H1 (cell line): ENCODE results near the gene COLQ. TPM values are rescaled to one million over a fixed set of nuclear protein-coding genes. Genes with fewer than 3 reads are reported as not detected.

Source experiments
- CTCF ChIA-PET: fragments of 300-600 bp; sonication (Branson Sonifier 250); formaldehyde crosslinking; loops from one replicate; lab custom pipeline; 2021; ENCODE audit not compliant: partially characterized antibody; lab: Charles Lee
- POLR2A ChIA-PET: fragments of 300-600 bp; sonication (Branson Sonifier 250); formaldehyde crosslinking; loops from one replicate; lab custom pipeline; 2021; ENCODE audit warnings: inconsistent platforms; ENCODE audit not compliant: partially characterized antibody; lab: Charles Lee
- DNase-seq, 2 experiments: peaks; one replicate each; pipeline versions ENCODE4 v3.0.0 to v3.0.0-alpha.2; 2010 to 2022; ENCODE audit warnings: low spot score in 2 of 2, low read depth in 1 of 2, mixed read lengths in 1 of 2
- FAIRE-seq: peaks from 2 replicates; lab custom pipeline; 2011; peaks lifted over from hg19 to GRCh38; lab: Jason Lieb, UNC
- H2AFZ ChIP-seq: 2 replicates; pipeline ENCODE4 v1.8.1; 2012; ENCODE audit warnings: low read length, inconsistent platforms
- H2AK5ac ChIP-seq: 2 replicates; pipeline ENCODE4 v1.6.1; 2013; ENCODE audit warnings: low read depth, low read length
- H2BK120ac ChIP-seq: replicated peaks from 2 replicates; pipeline ENCODE3; 2013; ENCODE audit warnings: low read depth, low read length, inconsistent platforms
- H2BK12ac ChIP-seq: 2 replicates; pipeline ENCODE4 v1.6.1; 2013; ENCODE audit warnings: low read depth, low read length
- H2BK15ac ChIP-seq: 2 replicates; pipeline ENCODE4 v1.6.1; 2013; ENCODE audit warnings: low read length
- H2BK20ac ChIP-seq: 2 replicates; pipeline ENCODE4 v1.6.1; 2013; ENCODE audit warnings: low read length
- H2BK5ac ChIP-seq: 2 replicates; pipeline ENCODE4 v1.6.1; 2013; ENCODE audit warnings: low read depth, low read length
- H3K14ac ChIP-seq: 2 replicates; pipeline ENCODE4 v1.6.1; 2013; ENCODE audit warnings: inconsistent platforms; ENCODE audit not compliant: insufficient read length
- H3K18ac ChIP-seq: 2 replicates; pipeline ENCODE4 v1.6.1; 2013; ENCODE audit warnings: low read length; ENCODE audit errors: extremely low read depth
- H3K23ac ChIP-seq: 2 replicates; pipeline ENCODE4 v1.6.1; 2013; ENCODE audit warnings: inconsistent platforms; ENCODE audit not compliant: insufficient read length
- H3K23me2 ChIP-seq: 2 replicates; pipeline ENCODE4 v1.6.1; 2013; ENCODE audit warnings: low read depth, low read length
- H3K27ac ChIP-seq: 2 replicates; pipeline ENCODE4 v1.6.1; 2011; ENCODE audit warnings: low read depth, low read length, inconsistent platforms
- H3K27me3 ChIP-seq, 4 experiments: replicated peaks in 1 of 4; 1 replicate in 1 of 4; 2 replicates in 3 of 4; pipeline versions ENCODE4 v1.6.1 to v1.8.1; 2011 to 2013; ENCODE audit warnings: low read length in 3 of 4, mild to moderate bottlenecking in 3 of 4, inconsistent platforms in 2 of 4, mixed read lengths in 2 of 4, moderate library complexity in 1 of 4; ENCODE audit not compliant: control insufficient read depth in 3 of 4, insufficient read depth in 3 of 4; ENCODE audit errors: extremely low read depth in 1 of 4
- H3K36me3 ChIP-seq, 4 experiments: 2 replicates each; pipeline versions ENCODE4 v1.6.1 to v1.8.1; 2011 to 2013; ENCODE audit warnings: mild to moderate bottlenecking in 4 of 4, low read length in 3 of 4, moderate library complexity in 2 of 4, control low read depth in 1 of 4, inconsistent platforms in 1 of 4; ENCODE audit not compliant: insufficient read depth in 4 of 4, control insufficient read depth in 2 of 4
- H3K4ac ChIP-seq: replicated peaks from 2 replicates; pipeline ENCODE3; 2013; ENCODE audit warnings: low read length, low read depth, mixed read lengths, inconsistent platforms; ENCODE audit not compliant: insufficient read length
- H3K4me1 ChIP-seq, 4 experiments: replicated peaks in 1 of 4; 1 replicate in 1 of 4; 2 replicates in 3 of 4; pipeline versions ENCODE4 v1.6.1 to v1.8.1; 2011 to 2013; ENCODE audit warnings: low read length in 3 of 4, inconsistent platforms in 2 of 4, mixed read lengths in 1 of 4; ENCODE audit not compliant: insufficient read depth in 4 of 4, control insufficient read depth in 3 of 4
- H3K4me2 ChIP-seq, 2 experiments: 2 replicates each; pipeline versions ENCODE4 v1.6.1 to v1.8.1; 2011 to 2013; ENCODE audit warnings: low read depth in 2 of 2, low read length in 2 of 2, control low read depth in 1 of 2, inconsistent platforms in 1 of 2, mild to moderate bottlenecking in 1 of 2; ENCODE audit not compliant: insufficient read depth in 1 of 2
- H3K4me3 ChIP-seq, 4 experiments: fragments of 200-600, 300-600 bp in 1 of 4; sonication (generic), shearing (Covaris generic), sonication (Bioruptor Twin) in 1 of 4; 2 replicates each; pipeline versions ENCODE4 v1.5.1 to v1.8.1; 2011 to 2016; ENCODE audit warnings: low read length in 4 of 4, low read depth in 3 of 4, control low read depth in 2 of 4, inconsistent platforms in 2 of 4, mild to moderate bottlenecking in 2 of 4, mixed read lengths in 1 of 4, moderate library complexity in 1 of 4; ENCODE audit not compliant: insufficient read depth in 2 of 4; ENCODE audit errors: extremely low read depth in 1 of 4
- H3K56ac ChIP-seq: replicated peaks from 2 replicates; pipeline ENCODE3; 2013; ENCODE audit warnings: low read depth, mild to moderate bottlenecking, mixed read lengths, low read length, inconsistent platforms; ENCODE audit not compliant: insufficient read length
- H3K79me1 ChIP-seq: 2 replicates; pipeline ENCODE4 v1.6.1; 2013; ENCODE audit warnings: low read depth, low read length, control low read depth
- H3K79me2 ChIP-seq, 2 experiments: 2 replicates each; pipeline versions ENCODE4 v1.6.1 to v1.8.1; 2012 to 2013; ENCODE audit warnings: low read length in 2 of 2, mild to moderate bottlenecking in 2 of 2, inconsistent platforms in 1 of 2; ENCODE audit not compliant: insufficient read depth in 2 of 2, control insufficient read depth in 1 of 2
- H3K9ac ChIP-seq, 4 experiments: replicated peaks in 1 of 4; 1 replicate in 1 of 4; 2 replicates in 3 of 4; pipeline versions ENCODE4 v1.6.1 to v1.8.1; 2011 to 2013; ENCODE audit warnings: low read depth in 3 of 4, low read length in 3 of 4, control low read depth in 2 of 4, mild to moderate bottlenecking in 2 of 4, moderate library complexity in 2 of 4, inconsistent platforms in 1 of 4; ENCODE audit errors: extremely low read depth in 1 of 4
- H3K9me3 ChIP-seq, 2 experiments: 2 replicates each; pipeline versions ENCODE4 v1.6.1 to v1.8.1; 2012 to 2013; ENCODE audit warnings: mild to moderate bottlenecking in 2 of 2, moderate library complexity in 2 of 2, control low read depth in 1 of 2, inconsistent platforms in 1 of 2, low read depth in 1 of 2, low read length in 1 of 2, mixed read lengths in 1 of 2; ENCODE audit not compliant: insufficient read depth in 2 of 2
- H4K20me1 ChIP-seq, 2 experiments: replicated peaks in 1 of 2; 2 replicates each; pipeline versions ENCODE3 to v1.8.1; 2011 to 2013; ENCODE audit warnings: inconsistent platforms in 2 of 2, low read length in 2 of 2, mild to moderate bottlenecking in 1 of 2; ENCODE audit not compliant: insufficient read depth in 2 of 2, control insufficient read depth in 1 of 2
- H4K5ac ChIP-seq: 2 replicates; pipeline ENCODE4 v1.6.1; 2013; ENCODE audit warnings: low read length, low read depth, mixed read lengths, inconsistent platforms; ENCODE audit not compliant: insufficient read length
- H4K8ac ChIP-seq: 2 replicates; pipeline ENCODE4 v1.8.0; 2013; ENCODE audit warnings: mild to moderate bottlenecking, moderate library complexity, low read length, inconsistent platforms; ENCODE audit not compliant: insufficient read depth; ENCODE audit errors: extremely low read depth
- H4K91ac ChIP-seq: replicated peaks from 2 replicates; pipeline ENCODE3; 2013; ENCODE audit warnings: low read length, mixed read lengths, inconsistent platforms; ENCODE audit not compliant: insufficient read length
- RAD21 ChIP-seq, 2 experiments: IDR thresholded peaks in 1 of 2; conservative IDR thresholded peaks in 1 of 2; 2 replicates each; pipeline ENCODE4 v1.6.1; 2011; ENCODE audit warnings: low read depth in 2 of 2, low read length in 2 of 2, improper control_type of control experiment in 1 of 2, inconsistent platforms in 1 of 2, mild to moderate bottlenecking in 1 of 2, moderate library complexity in 1 of 2
- YY1 ChIP-seq: IDR thresholded peaks from 2 replicates; pipeline ENCODE4 v1.6.1; 2011; ENCODE audit warnings: low read depth, mild to moderate bottlenecking, low read length
- WGBS, 2 experiments: shearing (Covaris generic) in 1 of 2; methylation state at CpG; one replicate each; pipeline versions ENCODE4 v1.1.6 to v1.1.7; 2013 to 2015; ENCODE audit warnings: low lambda C conversion rate in 2 of 2, mixed read lengths in 2 of 2, inconsistent platforms in 1 of 2, low coverage in 1 of 2, missing lambda C conversion rate in 1 of 2; ENCODE audit not compliant: insufficient replicate concordance in 2 of 2, insufficient coverage in 1 of 2, insufficient read length in 1 of 2; ENCODE audit errors: extremely low coverage in 1 of 2, missing lambda C conversion rate in 1 of 2; 5-methylcytosine and 5-hydroxymethylcytosine counted together
- polyA plus RNA-seq, 7 experiments: library from polyadenylated mRNA; depleted of rRNA in 3 of 7; stranded (reverse) in 5 of 7; unstranded in 2 of 7; fragments of >200 nt in 5 of 7; fragments of 200-250 nt in 2 of 7; gene quantifications; 1 replicate in 5 of 7; 2 replicates in 1 of 7; 4 replicates in 1 of 7; pipeline versions ENCODE4 v1.2.1 to v1.2.3, GENCODE V29; 2011 to 2013; ENCODE audit warnings: missing spikeins in 2 of 7, mixed read lengths in 2 of 7
- total RNA-seq: library from RNA; stranded (reverse); fragmentation: NEBNext Ultra II Directional; extraction: Animal tissue kit (Norgen Biotek cat#: 25700); gene quantifications from 2 replicates; pipeline ENCODE4 v1.2.1, GENCODE V29; 2021

COLQ gene
- total and polyA plus RNA-seq, 2 of the 8 experiments (the other 6 are each of a cell fraction or from before 2014, with no cell fraction given), result 1.5 to 1.9 TPM

DNA sequence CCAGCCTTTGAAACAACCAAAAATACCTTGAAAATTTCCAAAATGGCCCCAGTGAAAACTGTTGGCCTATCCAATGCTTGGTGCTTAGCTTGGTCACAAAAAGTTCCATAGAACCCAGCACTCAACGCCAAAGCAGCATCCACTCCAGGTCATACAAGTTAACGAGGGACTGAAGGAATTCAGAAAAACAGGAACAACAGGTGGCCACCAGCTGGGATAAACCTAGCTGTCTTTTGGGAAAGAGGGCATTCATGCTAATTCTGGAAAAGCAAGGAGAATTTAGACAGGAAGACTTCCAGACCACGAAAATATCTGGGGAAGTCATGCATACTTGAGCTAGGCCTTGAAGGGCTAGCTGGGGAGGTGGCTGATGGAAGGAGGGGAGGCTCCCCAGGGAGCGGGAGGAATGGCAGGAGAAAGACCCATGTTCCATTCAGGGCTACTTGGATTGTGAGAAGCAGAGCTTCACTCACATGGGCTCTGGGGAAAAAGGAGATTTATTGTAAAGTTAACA is 28.6 kb downstream of the COLQ start:
- H3K36me3 ChIP-seq, result no peaks in the 10 kb centered on the region
- H2BK15ac ChIP-seq, result no peak overlapping the region
- no peak overlapping the region for H3K56ac ChIP-seq
- H2BK120ac ChIP-seq, result no peak overlapping the region
- H3K9me3 ChIP-seq, result no peaks in the 10 kb centered on the region
- peaks cover 4 to 10% (median 5%) of the 10 kb centered on the region in 4 experiments; a peak in 6 of 7 replicates for H3K4me1 ChIP-seq
- no peak overlapping the region for H4K5ac ChIP-seq
- no peak overlapping the region for H3K4ac ChIP-seq
- no peak overlapping the region for H2BK20ac ChIP-seq
- H3K79me1 ChIP-seq, result no peaks in the 10 kb centered on the region
- TF ChIP-seq YY1 (0 out of 2 replicates have a peak, but pooled peaks have one; percentile 15), RAD21 (IDR thresholded peaks at IDR 0.05 in 1 of 2, conservative IDR thresholded peaks at IDR 0.05 in 1 of 2; ENCODE audit: low read depth in 2 of 2, low read length in 2 of 2) (no peak)
- POLR2A ChIA-PET, result interaction anchor here (1.2 kb wide), 1 partner anchor 62 kb away, joined by 4 read pairs; no protein-coding TSS in a partner anchor
- no peak overlapping the region for H2AFZ ChIP-seq
- no peak overlapping the region for H3K27ac ChIP-seq
- H3K4me2 ChIP-seq, result no peak overlapping the region
- H3K23ac ChIP-seq, result no peak overlapping the region
- H3K18ac ChIP-seq, result no peak overlapping the region
- no peaks in the 10 kb centered on the region for H3K23me2 ChIP-seq
- no peak overlapping the region for H3K14ac ChIP-seq
- CTCF ChIA-PET, result interaction anchor here (0.6 to 2.1 kb wide), 7 partner anchors 16 to 685 kb away, joined by 3 to 4 read pairs (median 3); no protein-coding TSS in a partner anchor
- H2BK5ac ChIP-seq, result no peak overlapping the region
- no peak for DNase-seq
- H3K27me3 ChIP-seq, result no peaks in the 10 kb centered on the region
- H2BK12ac ChIP-seq, result no peak overlapping the region
- no peak overlapping the region for H3K4me3 ChIP-seq
- H4K20me1 ChIP-seq, result no peaks in the 10 kb centered on the region
- no peak for FAIRE-seq
- no peak overlapping the region for H3K9ac ChIP-seq
- H4K8ac ChIP-seq, result no peak overlapping the region
- 89% methylated on average over 4 of the region's 4 CpGs; no CpG with 5 or more reads in 1 of the 2 experiments for WGBS, 2 experiments
- no peak overlapping the region for H2AK5ac ChIP-seq
- H4K91ac ChIP-seq, result no peak overlapping the region
- no peaks in the 10 kb centered on the region for H3K79me2 ChIP-seq
